ENCODE results near the gene SUN1.

The SUN1 gene

GRCh38 chr7:889025-889390, 56.7 kb downstream of the SUN1 start:
- Histone ChIP-seq H3K4me3 (ENCODE audit: low read depth, low read length) (no peak overlapping the region), H3K9me3 (ENCODE audit: control insufficient read depth, insufficient read depth, low read depth, low read length) (no peaks in the 10 kb centered on the region), H3K36me3 (ENCODE audit: control insufficient read depth in 2 of 2, insufficient read depth in 1 of 2, low read length in 2 of 2) (peaks cover 18 to 77% of the 10 kb centered on the region in 2 experiments; a peak in 2 of 3 replicates), H3K4me1 (ENCODE audit: control insufficient read depth, insufficient read depth, low read length) (no peaks in the 10 kb centered on the region), H3K27ac (ENCODE audit: extremely low read depth, low read depth, low read length) (no peak overlapping the region)
- TF ChIP-seq ZNF670 (tag by site-specific recombination; IDR thresholded peaks at IDR 0.05; ENCODE audit: low read depth) (no peak), ZNF184 (tag by site-specific recombination; IDR thresholded peaks at IDR 0.05) (no peak), ZNF423 (tag by site-specific recombination; IDR thresholded peaks at IDR 0.05) (no peak), BCL6B (tag by site-specific recombination; IDR thresholded peaks at IDR 0.05) (no peak), HIC1 (tag by site-specific recombination; IDR thresholded peaks at IDR 0.05) (no peak), GLIS1 (tag by site-specific recombination; IDR thresholded peaks at IDR 0.05) (no peak), ZNF157 (tag by site-specific recombination; IDR thresholded peaks at IDR 0.05) (no peak), KLF17 (tag by site-specific recombination; IDR thresholded peaks at IDR 0.05) (no peak), PRDM1 (tag by site-specific recombination; IDR thresholded peaks at IDR 0.05) (no peak), SP3 (tag by site-specific recombination; IDR thresholded peaks at IDR 0.05) (no peak), ZEB2 (tag by site-specific recombination; IDR thresholded peaks at IDR 0.05) (no peak), ZBTB17 (tag by site-specific recombination; IDR thresholded peaks at IDR 0.05) (no peak)
- TF ChIP-seq, protein P1, sequence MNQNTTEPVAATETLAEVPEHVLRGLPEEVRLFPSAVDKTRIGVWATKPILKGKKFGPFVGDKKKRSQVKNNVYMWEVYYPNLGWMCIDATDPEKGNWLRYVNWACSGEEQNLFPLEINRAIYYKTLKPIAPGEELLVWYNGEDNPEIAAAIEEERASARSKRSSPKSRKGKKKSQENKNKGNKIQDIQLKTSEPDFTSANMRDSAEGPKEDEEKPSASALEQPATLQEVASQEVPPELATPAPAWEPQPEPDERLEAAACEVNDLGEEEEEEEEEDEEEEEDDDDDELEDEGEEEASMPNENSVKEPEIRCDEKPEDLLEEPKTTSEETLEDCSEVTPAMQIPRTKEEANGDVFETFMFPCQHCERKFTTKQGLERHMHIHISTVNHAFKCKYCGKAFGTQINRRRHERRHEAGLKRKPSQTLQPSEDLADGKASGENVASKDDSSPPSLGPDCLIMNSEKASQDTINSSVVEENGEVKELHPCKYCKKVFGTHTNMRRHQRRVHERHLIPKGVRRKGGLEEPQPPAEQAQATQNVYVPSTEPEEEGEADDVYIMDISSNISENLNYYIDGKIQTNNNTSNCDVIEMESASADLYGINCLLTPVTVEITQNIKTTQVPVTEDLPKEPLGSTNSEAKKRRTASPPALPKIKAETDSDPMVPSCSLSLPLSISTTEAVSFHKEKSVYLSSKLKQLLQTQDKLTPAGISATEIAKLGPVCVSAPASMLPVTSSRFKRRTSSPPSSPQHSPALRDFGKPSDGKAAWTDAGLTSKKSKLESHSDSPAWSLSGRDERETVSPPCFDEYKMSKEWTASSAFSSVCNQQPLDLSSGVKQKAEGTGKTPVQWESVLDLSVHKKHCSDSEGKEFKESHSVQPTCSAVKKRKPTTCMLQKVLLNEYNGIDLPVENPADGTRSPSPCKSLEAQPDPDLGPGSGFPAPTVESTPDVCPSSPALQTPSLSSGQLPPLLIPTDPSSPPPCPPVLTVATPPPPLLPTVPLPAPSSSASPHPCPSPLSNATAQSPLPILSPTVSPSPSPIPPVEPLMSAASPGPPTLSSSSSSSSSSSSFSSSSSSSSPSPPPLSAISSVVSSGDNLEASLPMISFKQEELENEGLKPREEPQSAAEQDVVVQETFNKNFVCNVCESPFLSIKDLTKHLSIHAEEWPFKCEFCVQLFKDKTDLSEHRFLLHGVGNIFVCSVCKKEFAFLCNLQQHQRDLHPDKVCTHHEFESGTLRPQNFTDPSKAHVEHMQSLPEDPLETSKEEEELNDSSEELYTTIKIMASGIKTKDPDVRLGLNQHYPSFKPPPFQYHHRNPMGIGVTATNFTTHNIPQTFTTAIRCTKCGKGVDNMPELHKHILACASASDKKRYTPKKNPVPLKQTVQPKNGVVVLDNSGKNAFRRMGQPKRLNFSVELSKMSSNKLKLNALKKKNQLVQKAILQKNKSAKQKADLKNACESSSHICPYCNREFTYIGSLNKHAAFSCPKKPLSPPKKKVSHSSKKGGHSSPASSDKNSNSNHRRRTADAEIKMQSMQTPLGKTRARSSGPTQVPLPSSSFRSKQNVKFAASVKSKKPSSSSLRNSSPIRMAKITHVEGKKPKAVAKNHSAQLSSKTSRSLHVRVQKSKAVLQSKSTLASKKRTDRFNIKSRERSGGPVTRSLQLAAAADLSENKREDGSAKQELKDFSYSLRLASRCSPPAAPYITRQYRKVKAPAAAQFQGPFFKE (tag by site-specific recombination; IDR thresholded peaks at IDR 0.05; ENCODE audit: borderline replicate concordance), result no peak
- POLR2A ChIA-PET, result no interaction called here
- CTCF ChIA-PET, result no interaction called here

DNA sequence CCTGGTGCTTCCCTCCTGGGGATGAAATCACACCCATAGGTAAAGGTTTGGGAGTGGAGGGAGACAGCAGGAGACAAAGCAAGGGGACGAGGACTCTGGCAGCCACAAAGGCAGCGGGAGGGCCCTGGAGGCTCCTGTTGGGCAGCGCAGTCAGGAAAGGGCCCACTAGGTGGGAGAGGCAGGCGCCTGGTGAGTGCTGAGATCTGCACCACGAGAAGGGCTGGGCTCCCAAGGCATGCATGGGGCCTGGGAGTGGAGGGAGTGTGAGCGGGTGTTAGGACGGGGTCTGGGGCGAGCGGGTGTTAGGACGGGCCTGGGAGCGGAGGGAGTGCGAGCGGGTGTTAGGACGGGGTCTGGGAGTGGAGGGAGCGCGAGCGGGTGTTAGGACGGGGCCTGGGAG, 57.1 kb downstream of the SUN1 start:
- Histone ChIP-seq H3K4me1 (ENCODE audit: control insufficient read depth, insufficient read depth, low read length) (no peaks in the 10 kb centered on the region), H3K27ac (ENCODE audit: extremely low read depth, low read depth, low read length) (no peak overlapping the region), H3K4me3 (ENCODE audit: low read depth, low read length) (no peak overlapping the region), H3K36me3 (ENCODE audit: control insufficient read depth in 2 of 2, insufficient read depth in 1 of 2, low read length in 2 of 2) (peaks cover 18 to 81% of the 10 kb centered on the region in 2 experiments; a peak in 2 of 3 replicates), H3K9me3 (ENCODE audit: control insufficient read depth, insufficient read depth, low read depth, low read length) (no peaks in the 10 kb centered on the region)
- ChIA-PET POLR2A (no interaction called here), CTCF (no interaction called here)
- TF ChIP-seq ZNF37A (tag by site-specific recombination; IDR thresholded peaks at IDR 0.05), result no peak
- TF ChIP-seq ZNF645 (tag by site-specific recombination; IDR thresholded peaks at IDR 0.05), result no peak
- TF ChIP-seq ZNF692 (tag by site-specific recombination; IDR thresholded peaks at IDR 0.05), result no peak
- TF ChIP-seq ZNF175 (tag by site-specific recombination; IDR thresholded peaks at IDR 0.05), result no peak
- TF ChIP-seq HOXD13 (CRISPR knock-in tag; IDR thresholded peaks at IDR 0.05; ENCODE audit: borderline replicate concordance), result no peak
- TF ChIP-seq RBAK (tag by site-specific recombination; IDR thresholded peaks at IDR 0.05), result no peak

Data from HEK293 (cell line).